Activated naive CD8-positive, alpha-beta T cell treated with anti-CD3 and anti-CD28 coated beads for 36 hours (primary cell): ENCODE data around the gene METAP2. TPM values are rescaled to one million over a fixed set of nuclear protein-coding genes. Genes with fewer than 3 reads are reported as not detected.

ENCODE experiments used
- total RNA-seq, 2 experiments: library from RNA; stranded (reverse); gene quantifications; one replicate each; pipeline ENCODE4 v1.2.3, GENCODE V29; 2021

Gene METAP2
- total RNA-seq, 2 experiments from 2014 or later = 149 to 168 TPM

Other genes with a start within 250 kb of the METAP2 start
- 10 to 100 TPM; 18.7 to 21.9 TPM for gene USP44, start 77.3 kb downstream of the METAP2 start, total RNA-seq